GM18858 (cell line): Measurements from ENCODE around the gene PTPN23.

Experiments
- ATAC-seq: cut with Tn5 transposase; IDR thresholded peaks from one replicate; pipeline ENCODE4 v1.9.1; 2021; ENCODE audit not compliant: unreplicated experiment

The PTPN23 gene

GRCh38 chr3:47404955-47405790 is 24.4 kb downstream of the PTPN23 start:
- no peak for ATAC-seq

GRCh38 chr3:47405820-47406761 is 25.3 kb downstream of the PTPN23 start:
- ATAC-seq: no peak

GRCh38 chr3:47406762-47407149 is 25.9 kb downstream of the PTPN23 start:
- ATAC-seq: no peak

GRCh38 chr3:47407237-47407636 is 26.4 kb downstream of the PTPN23 start:
- no peak for ATAC-seq

- no peak for ATAC-seq
These were observed 27.3 kb downstream of the PTPN23 start for GRCh38 chr3:47407896-47408838.

- ATAC-seq: no peak
These were observed 28.0 kb downstream of the PTPN23 start for GRCh38 chr3:47408839-47409229.

GRCh38 chr3:47409284-47409683 is 28.5 kb downstream of the PTPN23 start:
- ATAC-seq: no peak

GRCh38 chr3:47409688-47410416 is 29.0 kb downstream of the PTPN23 start:
- ATAC-seq: no peak

- ATAC-seq: no peak
These were observed 29.5 kb downstream of the PTPN23 start for GRCh38 chr3:47410417-47410720.

GRCh38 chr3:47410801-47411646 is 30.2 kb downstream of the PTPN23 start:
- no peak for ATAC-seq

- ATAC-seq: no peak
These were observed 31.1 kb downstream of the PTPN23 start for GRCh38 chr3:47411696-47412452.

- ATAC-seq: no peak
These were observed 31.6 kb downstream of the PTPN23 start for GRCh38 chr3:47412453-47412756.

- no peak for ATAC-seq
These were observed 32.2 kb downstream of the PTPN23 start for GRCh38 chr3:47412842-47413520.

GRCh38 chr3:47413751-47414150 is 32.9 kb downstream of the PTPN23 start:
- ATAC-seq: no peak

GRCh38 chr3:47414161-47414564 is 33.3 kb downstream of the PTPN23 start:
- ATAC-seq: no peak

- no peak for ATAC-seq
These were observed 34.1 kb downstream of the PTPN23 start for GRCh38 chr3:47414666-47415587.

GRCh38 chr3:47416041-47416440 is 35.2 kb downstream of the PTPN23 start:
- no peak for ATAC-seq
